GM23338 (cell line): Measurements from ENCODE around the gene CNTN5. TPM values are rescaled to one million over a fixed set of nuclear protein-coding genes. Genes with fewer than 3 reads are reported as not detected.
A peak's percentile ranks its signal among the peaks of the same experiment; 100 is the strongest.

ENCODE experiments used
- ATAC-seq: fragments of 200-7000 bp; cut with Tn5 transposase; 3 replicates; pipeline ENCODE4 v1.9.1; 2020
- DNase-seq: peaks from one replicate; pipeline ENCODE4 v3.0.0-alpha.2; 2015; ENCODE audit warnings: low spot score
- H2AFZ ChIP-seq: fragments of 200-600 bp; sonication (generic); 2 replicates; pipeline ENCODE4 v1.8.0; 2016; ENCODE audit warnings: antibody characterized with exemption, mild to moderate bottlenecking, moderate library complexity
- H3F3A ChIP-seq: fragments of 200-600 bp; sonication (generic); replicated peaks from 2 replicates; pipeline ENCODE4 v1.8.0; 2017; ENCODE audit warnings: antibody characterized with exemption, mixed run types, low read depth
- H3K27ac ChIP-seq: fragments of 200-600 bp; sonication (generic); 2 replicates; pipeline ENCODE4 v1.6.1; 2016; ENCODE audit warnings: low read depth
- H3K27me3 ChIP-seq: fragments of 200-600 bp; sonication (generic); 2 replicates; pipeline ENCODE4 v1.8.0; 2016; ENCODE audit warnings: mild to moderate bottlenecking, mixed run types, moderate library complexity; ENCODE audit not compliant: insufficient read depth
- H3K36me3 ChIP-seq: fragments of 200-600 bp; sonication (generic); 2 replicates; pipeline ENCODE4 v1.8.0; 2016; ENCODE audit warnings: mild to moderate bottlenecking; ENCODE audit not compliant: insufficient read depth
- H3K4me1 ChIP-seq: fragments of 200-600 bp; sonication (generic); 2 replicates; pipeline ENCODE4 v1.8.0; 2016; ENCODE audit warnings: mild to moderate bottlenecking, moderate library complexity; ENCODE audit not compliant: insufficient read depth
- H3K4me2 ChIP-seq: fragments of 200-600 bp; sonication (generic); 2 replicates; pipeline ENCODE4 v1.7.1; 2017; ENCODE audit warnings: mixed run types
- H3K4me3 ChIP-seq: fragments of 200-600 bp; sonication (generic); 2 replicates; pipeline ENCODE4 v1.6.1; 2016; ENCODE audit warnings: mixed run types
- H3K79me2 ChIP-seq: fragments of 200-600 bp; sonication (generic); replicated peaks from 2 replicates; pipeline ENCODE4 v1.8.0; 2017; ENCODE audit warnings: mild to moderate bottlenecking; ENCODE audit not compliant: insufficient read depth
- H3K9me2 ChIP-seq: fragments of 200-600 bp; sonication (generic); 2 replicates; pipeline ENCODE4 v1.8.0; 2017; ENCODE audit not compliant: insufficient read depth
- H4K20me1 ChIP-seq: fragments of 200-600 bp; sonication (generic); replicated peaks from 2 replicates; pipeline ENCODE4 v1.8.0; 2017; ENCODE audit warnings: mild to moderate bottlenecking; ENCODE audit not compliant: insufficient read depth
- H3K27ac Mint-ChIP-seq: 2 replicates; pipeline ENCODE4 v1.8.0; 2020; ENCODE audit warnings: inconsistent platforms, mild to moderate bottlenecking, moderate library complexity, mixed read lengths
- H3K27me3 Mint-ChIP-seq: 3 replicates; pipeline ENCODE4 v1.8.0; 2022; ENCODE audit warnings: low read depth, mild to moderate bottlenecking, moderate library complexity, mixed read lengths, inconsistent platforms; ENCODE audit not compliant: insufficient read depth, poor library complexity
- H3K36me3 Mint-ChIP-seq: 3 replicates; pipeline ENCODE4 v1.8.0; 2021; ENCODE audit warnings: low read depth, mild to moderate bottlenecking, inconsistent platforms, moderate library complexity, mixed read lengths
- H3K4me1 Mint-ChIP-seq: 3 replicates; pipeline ENCODE4 v1.8.0; 2020; ENCODE audit warnings: mild to moderate bottlenecking, inconsistent platforms, mixed read lengths
- H3K4me3 Mint-ChIP-seq: 3 replicates; pipeline ENCODE4 v1.8.0; 2021; ENCODE audit warnings: moderate library complexity, mild to moderate bottlenecking, inconsistent platforms, mixed read lengths
- H3K9me3 Mint-ChIP-seq: 3 replicates; pipeline ENCODE4 v1.8.0; 2020; ENCODE audit warnings: moderate library complexity, mild to moderate bottlenecking, inconsistent platforms, mixed read lengths
- CREB1 ChIP-seq: fragments of 250-450 bp; sonication (Bioruptor Pico); IDR thresholded peaks from 2 replicates; pipeline ENCODE4 v1.5.0; 2020; ENCODE audit warnings: low read depth, mild to moderate bottlenecking, moderate library complexity
- CTCF ChIP-seq, 2 experiments: fragments of 200-600 bp in 1 of 2; sonication (generic) in 1 of 2; conservative IDR thresholded peaks; 2 replicates each; pipeline versions ENCODE4 v1.5.1 to v1.6.1; 2016 to 2017; ENCODE audit warnings: antibody characterized with exemption in 2 of 2, low read depth in 2 of 2, mild to moderate bottlenecking in 2 of 2, moderate library complexity in 1 of 2
- ETS1 ChIP-seq: IDR thresholded peaks from 2 replicates; pipeline ENCODE4 v1.6.1; 2016; ENCODE audit warnings: antibody characterized with exemption
- EZH2 ChIP-seq: fragments of 200-600 bp; sonication (generic); IDR thresholded peaks from one replicate; pipeline ENCODE4 v1.8.0; 2017; ENCODE audit warnings: antibody characterized with exemption, mild to moderate bottlenecking, low read depth; ENCODE audit not compliant: unreplicated experiment
- EZH2phosphoT487 ChIP-seq: fragments of 200-600 bp; sonication (generic); IDR thresholded peaks from one replicate; pipeline ENCODE4 v1.8.1; 2018; ENCODE audit warnings: antibody characterized with exemption; ENCODE audit not compliant: unreplicated experiment
- JUNB ChIP-seq: IDR thresholded peaks from one replicate; pipeline ENCODE4 v1.6.1; 2016; ENCODE audit warnings: antibody characterized with exemption; ENCODE audit not compliant: unreplicated experiment
- NANOG ChIP-seq: IDR thresholded peaks from 2 replicates; pipeline ENCODE4 v1.6.1; 2016; ENCODE audit warnings: antibody characterized with exemption, borderline replicate concordance
- POLR2AphosphoS5 ChIP-seq: IDR thresholded peaks from 2 replicates; pipeline ENCODE4 v1.6.1; 2016; ENCODE audit warnings: antibody characterized with exemption, low read depth
- REST ChIP-seq: IDR thresholded peaks from one replicate; pipeline ENCODE4 v1.6.1; 2018; ENCODE audit warnings: antibody characterized with exemption; ENCODE audit not compliant: unreplicated experiment
- STAT1 ChIP-seq: IDR thresholded peaks from one replicate; pipeline ENCODE4 v1.6.1; 2016; ENCODE audit warnings: antibody characterized with exemption; ENCODE audit not compliant: unreplicated experiment
- ZNF114 ChIP-seq: fragments of 250-450 bp; sonication (Bioruptor Pico); IDR thresholded peaks from 2 replicates; pipeline ENCODE4 v1.5.0; 2020; ENCODE audit warnings: mild to moderate bottlenecking, moderate library complexity
- ZNF331 ChIP-seq: fragments of 250-450 bp; sonication (Bioruptor Pico); IDR thresholded peaks from 2 replicates; pipeline ENCODE4 v1.5.0; 2020; ENCODE audit warnings: low read depth, mild to moderate bottlenecking, moderate library complexity
- ZNF462 ChIP-seq: fragments of 250-450 bp; sonication (Bioruptor Pico); IDR thresholded peaks from 2 replicates; pipeline ENCODE4 v1.5.0; 2020; ENCODE audit warnings: mild to moderate bottlenecking, moderate library complexity
- polyA plus RNA-seq: library from polyadenylated mRNA; unstranded; fragments of >200 nt; fragmentation: Nextera tagmentation; extraction: Ambion mirVana; gene quantifications from 2 replicates; pipeline ENCODE4 v1.2.1, GENCODE V29; 2016
- total RNA-seq: library from RNA; depleted of rRNA; stranded (reverse); fragments of >200 nt; shearing (Covaris generic); gene quantifications from 2 replicates; pipeline ENCODE4 v1.2.3, GENCODE V29; 2014

CNTN5 gene
- total and polyA plus RNA-seq, 2 experiments from 2014 or later = not detected

- no peak overlapping the region for H3K4me3 Mint-ChIP-seq
- Histone ChIP-seq H4K20me1 (no peaks in the 10 kb centered on the region), H3K4me3 (no peak overlapping the region), H2AFZ (no peak overlapping the region), H3K36me3 (no peaks in the 10 kb centered on the region), H3K79me2 (no peaks in the 10 kb centered on the region), H3K9me2 (no peaks in the 10 kb centered on the region), H3K27me3 (no peaks in the 10 kb centered on the region), H3K4me2 (no peak overlapping the region), H3F3A (no peaks in the 10 kb centered on the region), H3K27ac (no peak overlapping the region), H3K4me1 (peaks cover 6% of the 10 kb centered on the region; the same call in 1 of the 2 replicates)
- no peaks in the 10 kb centered on the region for H3K9me3 Mint-ChIP-seq
- peak overlapping the region; percentile 36; the same call in 1 of the 2 replicates for H3K27ac Mint-ChIP-seq
- H3K36me3 Mint-ChIP-seq = no peaks in the 10 kb centered on the region
- H3K4me1 Mint-ChIP-seq = peaks cover 12% of the 10 kb centered on the region
- DNase-seq (no peak), ATAC-seq (no peak)
- peaks cover 2% of the 10 kb centered on the region for H3K27me3 Mint-ChIP-seq
- TF ChIP-seq CREB1 (CRISPR knock-in tag) (no peak), CTCF (conservative IDR thresholded peaks at IDR 0.05; ENCODE audit: low read depth in 2 of 2) (no peak), ZNF331 (CRISPR knock-in tag) (no peak), EZH2 (no peak), EZH2phosphoT487 (no peak), NANOG (no peak), ZNF114 (CRISPR knock-in tag) (no peak), STAT1 (no peak), ETS1 (no peak), POLR2AphosphoS5 (no peak), REST (no peak), ZNF462 (CRISPR knock-in tag) (no peak), JUNB (no peak)
Measured at GRCh38 chr11:100119176-100119575, 1098.4 kb downstream of the CNTN5 start.
